RPMI8226 (cell line): ENCODE measurements around the gene CD59.

ENCODE experiments used
- DNase-seq: peaks from one replicate; pipeline ENCODE4 v3.0.0-alpha.2; 2015

The CD59 gene

DNA sequence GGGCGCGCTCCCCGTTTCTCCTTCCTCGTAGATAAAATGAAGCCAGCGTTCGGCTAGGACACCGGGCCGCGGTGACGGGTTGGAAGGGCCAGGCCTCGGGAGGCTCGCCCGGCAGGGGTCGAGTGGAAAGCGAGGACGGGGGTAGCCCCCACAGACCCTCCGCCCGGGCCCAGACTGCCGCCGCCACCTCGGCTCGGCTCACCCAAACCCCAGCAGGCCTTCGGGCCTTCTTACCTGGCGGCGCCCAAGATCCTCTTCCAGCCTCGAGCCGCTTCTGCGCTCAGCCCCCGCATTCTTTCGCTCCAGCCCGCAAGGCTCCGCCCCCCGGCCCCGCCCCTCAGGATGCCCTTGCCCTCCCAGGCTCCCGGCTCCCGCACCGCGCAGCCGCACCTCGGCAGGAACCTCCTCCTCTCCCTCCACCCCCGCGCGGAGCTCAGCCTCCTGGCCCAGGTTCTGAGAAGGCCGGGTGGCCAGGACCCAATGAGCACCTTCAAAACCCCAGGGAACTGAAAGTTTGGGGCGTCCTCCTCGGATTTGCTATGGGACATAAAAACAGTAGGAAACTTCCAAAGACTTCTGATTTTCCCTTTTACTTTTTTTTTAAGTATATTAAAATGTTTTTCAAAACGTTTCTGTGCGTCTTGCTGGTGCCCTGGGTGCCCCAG is at the start of gene CD59:
CD59 (minus strand) TSS at position 276 of the 665 bp plus-strand sequence. CDS start 13,978 bp downstream, outside the sequence.
- DNase-seq, result peak; percentile 89

DNA sequence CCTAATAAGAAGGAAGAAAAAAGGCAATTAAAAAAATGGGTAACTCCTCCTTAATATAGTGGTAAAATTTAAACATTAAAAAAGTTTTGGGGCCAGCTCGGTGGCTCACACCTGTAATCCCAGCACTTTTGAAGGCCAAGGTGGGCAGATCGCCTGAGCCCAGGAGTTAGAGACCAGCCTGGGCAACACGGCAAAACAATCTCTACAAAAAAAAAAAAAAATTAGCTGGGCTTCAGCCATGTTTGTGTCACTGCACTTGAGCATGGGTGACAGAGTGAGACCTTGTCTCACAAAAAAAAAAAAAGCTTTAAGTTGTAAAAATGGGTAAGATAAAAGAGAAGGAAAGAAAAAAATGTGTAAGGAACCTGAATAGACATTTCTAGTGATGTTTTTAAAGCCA is 49.4 kb upstream of the CD59 start:
- DNase-seq, result no peak

DNA sequence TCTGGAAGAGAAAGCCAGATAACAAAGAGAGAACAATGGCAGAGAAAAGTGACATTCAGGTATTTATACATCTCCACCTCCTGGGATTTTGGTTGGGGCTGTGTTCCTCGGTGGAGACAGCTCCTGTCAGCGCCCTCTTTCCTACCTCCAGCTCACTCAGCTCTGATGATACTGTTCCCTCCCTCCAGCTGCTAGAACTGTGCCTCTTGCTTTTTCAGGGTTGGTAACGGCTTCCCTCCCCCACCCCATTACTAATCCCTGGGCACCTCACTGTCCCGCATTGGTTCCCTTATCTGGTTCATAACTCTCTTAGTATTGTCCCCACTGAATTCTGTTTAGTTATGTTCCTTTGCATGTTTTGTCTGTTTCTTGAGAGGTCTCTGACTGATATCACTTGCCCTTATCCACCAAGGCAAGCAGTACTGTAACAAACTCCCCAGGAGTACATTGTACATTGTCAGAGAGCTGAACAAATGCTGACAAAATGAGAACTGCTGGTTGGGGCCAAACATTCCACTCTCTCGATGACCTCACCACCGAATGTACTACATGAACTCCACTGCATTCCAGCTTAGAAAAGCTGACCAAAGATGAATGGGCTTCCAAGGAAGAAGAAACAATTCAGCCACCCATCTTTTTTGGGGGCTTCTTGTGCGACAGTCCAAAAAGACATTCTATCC is 43.8 kb upstream of the CD59 start:
- DNase-seq, result no peak

- no peak for DNase-seq
Observed at GRCh38 chr11:33778675-33779074, 42.5 kb upstream of the CD59 start.

DNA sequence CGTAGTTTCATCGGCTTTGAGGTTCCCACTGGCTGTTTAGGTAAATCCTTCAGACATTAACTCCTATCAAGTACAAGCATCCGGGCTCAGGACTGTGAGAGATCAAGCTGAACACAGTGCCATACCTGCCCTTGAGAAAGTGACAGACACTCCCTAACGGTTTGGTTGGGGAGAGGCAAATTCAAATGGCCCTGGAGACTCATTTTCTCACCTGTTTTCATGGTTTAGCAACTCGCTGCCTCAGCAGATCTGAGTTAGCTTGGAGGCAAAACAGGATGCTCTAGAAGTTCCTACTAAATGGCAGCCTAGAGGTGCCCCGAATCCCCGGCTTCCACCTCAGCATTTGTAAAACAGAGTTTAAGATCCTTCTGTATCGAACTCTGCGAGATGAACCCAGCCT is 41.7 kb upstream of the CD59 start:
- DNase-seq, result peak; percentile 68

DNA sequence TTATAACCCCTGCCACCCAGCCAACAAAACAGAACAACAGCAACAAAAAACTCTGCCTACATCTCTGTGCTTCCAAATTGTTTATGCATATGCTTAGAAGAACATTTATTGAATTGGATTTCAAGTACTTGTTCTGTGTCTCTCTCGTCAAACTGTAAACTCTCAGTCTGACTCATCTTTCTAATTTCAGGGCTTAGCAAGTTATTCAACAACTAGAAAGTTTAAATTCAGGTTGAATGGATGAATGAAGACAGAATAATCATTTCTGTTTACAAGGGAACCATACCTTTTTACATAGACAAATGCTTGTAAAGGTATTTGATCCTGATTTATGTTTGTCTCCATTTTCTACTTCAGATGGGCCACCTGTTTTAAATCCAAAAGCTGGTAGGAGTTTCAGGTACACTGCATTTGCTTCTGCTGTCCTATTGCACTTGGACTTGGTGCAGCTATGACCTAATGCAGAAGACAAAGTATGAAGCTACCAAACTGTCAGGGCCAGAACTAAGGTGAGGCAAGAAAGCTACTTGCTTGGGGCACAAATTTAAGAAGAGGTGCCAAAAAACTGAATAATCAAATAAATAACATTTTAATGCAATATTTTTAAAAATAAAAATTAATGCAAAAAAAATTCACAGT is 39.7 kb upstream of the CD59 start:
- DNase-seq, result peak; percentile 27

DNA sequence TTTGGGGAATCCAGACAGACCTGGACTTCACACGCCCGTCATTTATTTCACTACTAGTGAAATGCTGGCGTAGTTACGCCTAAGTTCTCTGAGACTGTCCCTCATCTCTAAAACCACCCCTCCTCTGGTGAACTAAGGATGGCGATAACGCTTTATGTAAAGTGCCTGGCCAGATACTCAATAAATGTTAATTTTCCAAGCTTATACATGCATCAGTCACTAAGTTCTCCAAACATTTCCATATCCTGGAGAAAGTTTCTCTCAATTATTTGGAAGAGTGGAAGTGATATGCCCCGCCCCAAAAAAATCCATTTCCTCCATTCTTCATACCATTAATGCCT is 39.2 kb upstream of the CD59 start:
- no peak for DNase-seq

GRCh38 chr11:33774736-33775466 is 38.7 kb upstream of the CD59 start:
- DNase-seq, result peak; percentile 5

DNA sequence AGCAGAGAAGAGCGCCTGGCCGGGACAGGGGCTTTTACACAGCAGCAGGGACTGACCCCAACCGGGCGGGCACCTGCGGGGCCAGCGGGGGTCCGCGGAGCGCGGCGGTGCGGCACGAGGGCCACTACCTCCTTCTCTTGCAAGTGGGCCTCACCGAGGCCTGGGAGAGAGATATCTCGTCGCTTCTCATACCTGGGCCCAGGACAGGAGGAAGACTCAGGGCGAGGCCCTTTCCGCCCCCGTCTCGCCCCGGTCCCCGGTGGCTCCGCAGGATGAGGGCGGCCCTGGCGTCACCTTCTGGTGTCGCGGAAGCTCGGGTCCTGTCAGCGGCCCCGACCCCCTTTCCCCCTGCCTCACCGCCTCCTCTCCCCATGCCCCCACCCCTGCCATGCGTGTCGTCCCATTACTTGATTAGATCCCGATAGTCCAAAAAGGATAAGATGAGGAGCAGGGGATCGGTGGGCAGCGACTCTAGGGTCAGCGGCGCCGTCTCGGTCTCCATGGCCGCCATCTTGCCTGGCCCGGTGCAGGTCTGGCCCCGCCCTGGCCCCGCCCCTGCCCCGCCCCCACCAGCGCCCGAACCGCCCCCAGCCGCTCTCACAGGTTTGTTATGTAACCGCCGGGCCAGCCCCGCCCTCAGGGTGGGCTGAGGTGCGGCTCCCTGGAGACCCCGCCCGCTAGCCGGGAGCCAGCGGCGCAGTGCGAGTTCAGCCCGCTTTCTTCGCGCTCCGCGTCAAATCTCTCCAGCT is 37.9 kb upstream of the CD59 start, which contains the start of gene FBXO3:
FBXO3 (minus strand) TSS at position 534 of the 749 bp plus-strand sequence; CDS start at position 511, 23 bp downstream.
- peak; percentile 86 for DNase-seq

DNA sequence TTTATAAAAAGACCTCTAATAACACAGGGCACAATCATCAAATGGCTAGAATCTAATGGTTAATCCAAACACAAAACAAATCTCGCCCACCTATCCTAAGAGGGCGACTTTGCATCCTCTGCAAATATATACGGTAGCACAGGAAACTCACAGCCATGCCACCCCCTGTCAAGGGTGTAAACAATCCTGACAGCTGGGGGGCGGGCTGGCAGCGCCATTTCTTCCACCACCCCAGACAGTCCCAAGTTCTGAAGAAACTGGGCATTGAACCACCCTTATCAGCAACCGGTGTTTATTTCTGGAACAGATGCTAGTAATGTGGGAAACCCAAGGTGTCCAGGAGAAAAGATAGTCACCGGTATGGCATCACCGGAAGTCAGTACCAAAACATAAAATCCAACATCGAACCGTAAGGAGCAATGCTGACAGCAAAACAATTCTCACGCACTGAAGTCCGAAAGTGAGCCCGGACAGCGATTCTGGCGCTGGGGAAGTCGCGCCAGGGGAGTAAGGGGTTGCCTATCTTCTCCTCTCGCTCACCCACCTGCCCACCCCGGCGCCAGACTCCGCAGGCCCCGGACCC is 37.3 kb upstream of the CD59 start:
- no peak for DNase-seq

DNA sequence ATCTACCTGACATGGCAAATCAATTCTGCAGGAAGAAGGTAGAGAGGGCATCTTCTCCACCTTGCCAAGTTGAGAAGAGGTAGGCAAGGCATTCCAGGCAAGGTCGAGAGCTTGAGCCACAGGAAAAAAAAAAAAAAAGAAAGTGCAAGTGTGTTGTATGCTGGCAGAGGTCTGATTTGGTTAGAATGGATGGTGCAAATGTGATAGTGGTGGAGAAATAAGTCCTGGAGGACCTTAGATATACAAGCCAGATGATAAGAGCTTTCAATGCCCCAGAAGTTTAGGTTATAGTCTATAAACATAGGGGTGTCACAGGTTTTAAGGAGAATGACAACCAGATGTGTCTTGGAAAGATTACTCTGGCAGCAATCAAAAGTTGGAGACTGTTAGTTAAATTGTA is 36.6 kb upstream of the CD59 start:
- DNase-seq, result no peak

GRCh38 chr11:33772300-33772699 is 36.1 kb upstream of the CD59 start:
- DNase-seq, result no peak

GRCh38 chr11:33770236-33770635 is 34.0 kb upstream of the CD59 start:
- no peak for DNase-seq

GRCh38 chr11:33769542-33769941 is 33.3 kb upstream of the CD59 start:
- DNase-seq, result no peak

DNA sequence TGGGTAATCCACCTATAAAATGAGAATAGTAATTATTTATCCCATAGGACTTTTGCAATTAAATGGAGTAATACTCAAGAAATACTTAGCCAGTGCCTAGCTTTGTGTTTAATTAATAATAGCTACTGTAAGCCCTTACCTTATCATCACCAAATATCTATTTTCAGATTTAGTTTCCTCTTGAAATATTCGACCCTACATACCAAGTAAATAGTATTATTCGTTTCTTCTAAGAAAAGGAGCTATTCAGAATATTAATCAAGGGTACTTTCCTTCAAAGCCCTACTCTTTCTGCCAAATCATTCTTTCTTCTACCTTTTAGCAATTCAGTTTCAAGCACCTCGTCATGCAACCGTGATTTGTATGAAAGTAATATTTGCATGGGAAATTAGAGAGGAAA is 31.4 kb upstream of the CD59 start:
- no peak for DNase-seq

DNA sequence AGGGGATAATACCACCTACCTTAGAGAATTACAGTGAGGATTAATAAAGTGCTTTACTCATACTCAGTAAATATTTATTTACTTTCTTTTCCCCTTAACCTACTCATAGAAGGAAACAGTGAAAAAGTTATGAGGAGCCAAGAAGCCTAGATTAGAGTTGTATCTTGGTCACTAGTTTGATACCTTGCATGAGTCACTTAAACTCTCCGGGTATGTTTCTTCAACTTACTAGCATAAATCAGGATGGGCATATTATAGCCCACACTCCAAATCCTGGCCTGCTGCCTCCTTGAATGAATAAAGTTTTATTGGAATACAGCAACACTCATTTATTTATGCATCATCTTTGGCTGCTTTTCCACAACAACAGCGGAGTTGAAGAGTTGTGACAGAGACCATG is 29.9 kb upstream of the CD59 start:
- no peak for DNase-seq

- no peak for DNase-seq
Observed at GRCh38 chr11:33761471-33761870, 25.2 kb upstream of the CD59 start.

DNA sequence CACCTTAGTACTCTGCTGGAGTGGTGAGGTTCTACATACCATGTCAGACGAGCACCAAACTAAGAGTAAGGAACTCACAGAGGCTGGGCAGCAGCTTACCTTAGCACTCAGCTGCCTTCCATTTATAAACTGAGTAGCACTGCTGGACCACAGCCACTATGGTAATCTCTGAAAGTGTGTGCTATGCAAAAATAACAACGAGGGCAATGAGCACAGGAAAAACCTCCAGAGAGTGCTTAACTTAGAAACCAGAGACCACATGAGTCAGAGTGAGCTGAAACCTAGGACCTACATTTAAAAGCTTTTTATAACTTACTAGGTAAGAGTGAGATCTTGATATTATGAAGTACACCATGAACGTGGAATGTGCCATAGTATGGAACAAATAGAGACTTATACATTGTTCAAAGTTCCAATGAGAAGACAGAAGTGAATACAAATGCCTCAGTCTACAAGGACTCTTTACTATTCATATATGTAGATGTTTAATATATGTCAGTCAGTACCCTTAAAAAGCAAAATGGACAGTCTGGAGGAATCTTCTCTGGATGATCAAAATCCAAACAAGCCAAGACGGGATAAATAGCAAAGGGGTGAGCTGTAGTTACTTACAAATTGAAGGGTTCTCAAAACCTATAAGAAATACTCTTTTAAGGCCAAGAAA is 17.2 kb upstream of the CD59 start:
- DNase-seq, result peak; percentile 72

DNA sequence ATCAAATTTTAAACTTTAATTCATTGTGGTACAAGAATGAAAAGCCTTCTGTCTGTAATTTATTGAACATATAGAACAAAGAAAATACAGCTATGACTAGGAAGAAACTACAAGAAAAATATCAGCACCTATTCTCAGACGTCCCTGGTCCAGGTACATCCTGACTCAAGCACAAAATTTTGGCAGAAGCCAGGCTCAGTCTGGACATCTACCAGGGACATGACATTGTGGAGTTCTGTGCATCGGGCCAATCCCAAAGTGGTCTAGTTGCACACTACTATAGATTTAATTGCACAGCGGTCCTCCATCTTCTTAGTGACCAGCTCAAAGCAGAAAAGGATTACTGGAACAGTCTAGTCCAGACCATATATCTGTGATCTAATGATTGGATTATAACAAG is 15.7 kb upstream of the CD59 start:
- DNase-seq, result no peak

GRCh38 chr11:33747979-33748378 is 11.8 kb upstream of the CD59 start:
- DNase-seq, result no peak

DNA sequence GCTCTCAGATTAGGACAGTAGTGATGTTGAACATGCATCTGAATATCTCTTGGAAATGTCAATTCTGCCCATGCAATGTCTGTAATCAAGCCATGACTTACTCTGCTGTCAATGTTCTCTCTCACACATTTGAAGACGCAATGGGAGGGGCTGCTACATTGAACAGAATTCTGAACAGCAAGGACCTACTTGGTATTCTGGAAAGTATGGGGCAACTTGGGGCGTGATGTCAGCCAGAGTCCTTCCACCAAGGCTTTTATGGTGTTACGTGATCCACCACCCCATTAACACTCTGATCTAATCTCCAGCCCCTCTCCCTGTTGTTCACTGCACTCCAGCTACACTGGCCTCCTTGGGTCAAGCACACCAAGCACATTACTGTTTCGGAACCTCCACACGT is 7.1 kb upstream of the CD59 start:
- DNase-seq, result no peak
